Spleen (tissue), 7 donors: ENCODE data around the gene PHC2.

Experiments
- POLR2A ChIP-seq, 3 donors: fragments of 450-650 bp; IDR thresholded peaks; one replicate each; pipeline ENCODE4 v1.5.1; 2017; ENCODE audit warnings: antibody characterized with exemption in 3 of 3, mild to moderate bottlenecking in 1 of 3
- POLR2AphosphoS5 ChIP-seq, 3 donors: sonication (generic); formaldehyde crosslinking; IDR thresholded peaks; one replicate each; pipeline ENCODE4 v1.5.1; 2017; ENCODE audit warnings: antibody characterized with exemption in 3 of 3
- TF ChIP-seq, protein P1 (sequence below), 11 experiments: fragments of 200-600 bp in 7 of 11; fragments of 450-650 bp in 4 of 11; sonication (generic) in 4 of 11; IDR thresholded peaks in 8 of 11; conservative IDR thresholded peaks in 3 of 11; 1 replicate in 7 of 11; 2 replicates in 4 of 11; pipeline versions ENCODE4 v1.4.0 to v1.8.0; 2016 to 2021; ENCODE audit warnings: antibody characterized with exemption in 11 of 11, inconsistent platforms in 4 of 11, mild to moderate bottlenecking in 1 of 11
- donor health status: DM: no; HTN: no; CAD: no; lungs with moderate emphysema.
- donor health status: DM: no; HTN: no; CAD: no.
- donor health status: DM: no; HTN: no; CAD: no.

DNA sequence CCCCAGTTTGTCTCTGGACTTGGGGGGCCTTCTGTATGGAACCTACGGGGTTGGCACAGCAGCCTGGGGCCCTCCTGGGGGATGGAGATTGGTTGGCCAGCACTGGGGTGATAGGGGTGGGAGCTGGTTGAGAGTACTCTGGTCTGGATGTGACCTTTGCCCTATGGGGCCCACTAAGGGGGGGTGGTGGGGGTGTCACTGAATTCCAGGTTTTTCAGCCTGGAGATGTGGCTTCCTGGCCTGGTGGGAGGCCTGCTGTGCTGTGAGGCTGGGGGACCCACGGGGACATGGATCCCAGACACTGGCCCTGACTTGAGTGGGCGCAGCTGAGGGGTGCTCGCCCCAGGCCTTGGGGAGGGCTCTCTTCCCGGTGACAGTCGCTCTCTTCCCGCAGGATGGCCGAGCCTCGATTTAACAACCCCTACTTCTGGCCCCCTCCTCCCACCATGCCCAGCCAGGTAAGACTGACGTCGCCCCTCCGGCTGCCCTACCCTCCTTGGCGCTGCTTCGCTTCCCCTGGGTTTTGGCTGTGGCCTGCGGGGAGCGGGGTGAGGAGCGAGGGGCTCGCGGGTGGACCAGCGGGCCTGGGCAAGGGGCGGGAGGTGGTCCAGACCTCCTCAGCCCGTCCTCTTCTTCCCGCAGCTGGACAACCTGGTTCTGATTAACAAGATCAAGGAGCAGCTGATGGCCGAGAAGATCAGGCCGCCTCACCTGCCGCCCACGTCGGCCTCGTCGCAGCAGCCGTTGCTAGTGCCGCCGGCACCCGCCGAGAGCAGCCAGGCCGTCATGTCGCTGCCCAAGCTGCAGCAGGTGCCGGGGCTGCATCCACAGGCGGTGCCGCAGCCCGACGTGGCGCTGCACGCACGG is 155.0 kb downstream of the PHC2 start:
- TF ChIP-seq, protein P1, sequence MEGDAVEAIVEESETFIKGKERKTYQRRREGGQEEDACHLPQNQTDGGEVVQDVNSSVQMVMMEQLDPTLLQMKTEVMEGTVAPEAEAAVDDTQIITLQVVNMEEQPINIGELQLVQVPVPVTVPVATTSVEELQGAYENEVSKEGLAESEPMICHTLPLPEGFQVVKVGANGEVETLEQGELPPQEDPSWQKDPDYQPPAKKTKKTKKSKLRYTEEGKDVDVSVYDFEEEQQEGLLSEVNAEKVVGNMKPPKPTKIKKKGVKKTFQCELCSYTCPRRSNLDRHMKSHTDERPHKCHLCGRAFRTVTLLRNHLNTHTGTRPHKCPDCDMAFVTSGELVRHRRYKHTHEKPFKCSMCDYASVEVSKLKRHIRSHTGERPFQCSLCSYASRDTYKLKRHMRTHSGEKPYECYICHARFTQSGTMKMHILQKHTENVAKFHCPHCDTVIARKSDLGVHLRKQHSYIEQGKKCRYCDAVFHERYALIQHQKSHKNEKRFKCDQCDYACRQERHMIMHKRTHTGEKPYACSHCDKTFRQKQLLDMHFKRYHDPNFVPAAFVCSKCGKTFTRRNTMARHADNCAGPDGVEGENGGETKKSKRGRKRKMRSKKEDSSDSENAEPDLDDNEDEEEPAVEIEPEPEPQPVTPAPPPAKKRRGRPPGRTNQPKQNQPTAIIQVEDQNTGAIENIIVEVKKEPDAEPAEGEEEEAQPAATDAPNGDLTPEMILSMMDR (IDR thresholded peaks at IDR 0.05 in 8 of 11, conservative IDR thresholded peaks at IDR 0.05 in 3 of 11) = no peak
- TF ChIP-seq POLR2AphosphoS5 (IDR thresholded peaks at IDR 0.05) (peak in 2 of 3 donors; percentile 15 to 26), POLR2A (IDR thresholded peaks at IDR 0.05) (no peak)
